NCI-H1436 (cell line): ENCODE measurements around the gene PIAS2.
"Not testable (repeated sequence)": the region's sequence is repeated elsewhere in the genome, so short reads cannot be mapped to it uniquely, and the experiment has no call there.

Source experiments
- DNase-seq: peaks from one replicate; lab custom pipeline; 2025; lab: John Stamatoyannopoulos, UW

PIAS2 gene, protein sequence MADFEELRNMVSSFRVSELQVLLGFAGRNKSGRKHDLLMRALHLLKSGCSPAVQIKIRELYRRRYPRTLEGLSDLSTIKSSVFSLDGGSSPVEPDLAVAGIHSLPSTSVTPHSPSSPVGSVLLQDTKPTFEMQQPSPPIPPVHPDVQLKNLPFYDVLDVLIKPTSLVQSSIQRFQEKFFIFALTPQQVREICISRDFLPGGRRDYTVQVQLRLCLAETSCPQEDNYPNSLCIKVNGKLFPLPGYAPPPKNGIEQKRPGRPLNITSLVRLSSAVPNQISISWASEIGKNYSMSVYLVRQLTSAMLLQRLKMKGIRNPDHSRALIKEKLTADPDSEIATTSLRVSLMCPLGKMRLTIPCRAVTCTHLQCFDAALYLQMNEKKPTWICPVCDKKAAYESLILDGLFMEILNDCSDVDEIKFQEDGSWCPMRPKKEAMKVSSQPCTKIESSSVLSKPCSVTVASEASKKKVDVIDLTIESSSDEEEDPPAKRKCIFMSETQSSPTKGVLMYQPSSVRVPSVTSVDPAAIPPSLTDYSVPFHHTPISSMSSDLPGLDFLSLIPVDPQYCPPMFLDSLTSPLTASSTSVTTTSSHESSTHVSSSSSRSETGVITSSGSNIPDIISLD

DNA sequence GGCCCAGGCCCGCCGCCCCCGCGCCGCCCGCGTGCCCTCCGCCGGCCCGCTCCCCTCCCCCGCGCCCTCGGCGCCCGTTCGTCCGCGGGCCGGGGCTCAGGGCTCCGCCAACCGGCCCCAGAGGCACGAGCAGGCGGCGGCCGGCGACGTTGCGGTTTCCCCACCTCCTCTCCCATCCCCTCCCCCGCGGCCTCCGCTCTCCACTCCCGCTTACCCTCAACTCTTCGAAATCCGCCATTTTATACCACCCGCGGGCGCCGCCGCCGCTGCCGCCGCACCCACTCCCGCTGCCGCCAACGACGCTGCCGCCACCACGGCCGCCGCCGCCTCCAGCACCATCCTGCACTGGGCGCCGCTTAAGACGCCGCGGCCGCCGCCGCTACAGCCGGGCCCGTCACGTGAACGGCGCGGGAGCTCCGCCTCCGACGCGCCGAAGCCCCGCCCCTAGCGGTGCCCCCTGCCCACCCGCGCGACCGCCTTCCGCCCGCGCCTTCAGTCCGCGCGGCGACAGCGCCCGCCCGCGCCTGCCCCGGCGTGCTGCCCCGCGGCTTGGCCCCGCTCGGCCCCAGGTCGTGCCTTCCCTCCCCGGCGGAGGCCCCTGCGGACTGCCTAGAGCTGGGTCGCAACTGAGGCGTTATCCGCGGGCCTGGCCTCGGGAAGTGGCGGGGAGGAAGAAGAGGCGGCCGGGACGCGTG, at the start of gene PIAS2, which contains the start of gene KATNAL2:
Gene PIAS2, minus strand, starts transcription at position 400 of the 695 bp plus-strand sequence. Its CDS starts 162 bp downstream, at position 238.
Gene KATNAL2, plus strand, starts transcription at position 495 of the 695 bp plus-strand sequence. CDS start 29,271 bp downstream, outside the sequence.
- peak; percentile 79 for DNase-seq

DNA sequence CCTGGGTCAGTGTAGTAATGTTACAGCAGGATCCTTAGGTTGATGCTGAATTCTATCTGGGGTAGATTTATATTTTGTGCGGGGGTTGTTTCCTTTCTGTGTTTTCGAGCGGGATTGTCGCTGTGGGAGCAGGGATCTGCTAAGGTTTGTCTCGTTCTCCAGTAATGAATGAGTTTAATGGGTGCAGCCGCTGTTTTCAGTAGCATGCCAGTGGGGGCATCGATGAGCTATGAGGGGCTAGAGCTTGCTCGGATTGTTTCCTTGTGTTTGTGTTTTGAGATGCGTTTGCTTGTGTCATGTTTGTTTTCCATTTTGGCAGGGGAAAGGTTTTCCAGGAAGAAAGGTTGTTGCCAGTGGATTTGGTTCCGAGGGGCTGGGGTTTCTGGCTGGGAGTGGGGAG, 49.0 kb upstream of the PIAS2 start:
- not testable (repeated sequence) for DNase-seq

DNA sequence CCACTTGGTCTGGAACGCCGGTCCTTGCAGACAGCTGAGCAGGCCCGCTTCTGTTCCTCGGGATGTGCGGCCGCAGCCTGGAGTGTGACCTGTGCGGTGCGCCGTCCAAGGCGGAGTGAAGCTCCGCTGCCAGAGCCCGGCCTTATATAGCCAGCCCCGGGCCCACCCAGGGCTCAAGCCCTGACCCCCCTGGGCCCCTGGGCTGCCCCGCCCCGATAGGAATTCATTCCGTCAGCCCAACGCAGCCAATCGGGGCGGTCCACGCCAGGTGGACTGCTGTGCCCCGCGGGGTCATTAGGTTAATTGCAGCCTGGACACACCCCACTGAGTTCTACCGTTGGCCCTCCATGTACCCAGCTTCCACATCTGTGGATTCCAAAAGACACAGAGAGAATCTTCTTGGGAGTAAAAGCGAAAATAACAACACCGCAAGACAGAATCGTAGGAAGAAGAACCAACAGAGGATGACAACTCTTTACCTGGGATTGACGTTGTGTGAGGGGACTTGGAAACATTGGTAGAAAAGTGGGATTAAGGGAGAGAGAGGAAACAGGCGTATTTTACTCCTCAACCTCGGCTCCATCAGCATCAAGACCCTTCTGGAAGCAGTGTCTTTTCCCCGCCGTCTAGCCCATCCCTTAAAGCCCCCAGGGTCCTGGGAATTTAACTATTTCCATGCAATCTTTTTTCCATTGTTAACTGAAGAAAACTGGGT, 47.4 kb upstream of the PIAS2 start:
- not testable (repeated sequence) for DNase-seq

DNA sequence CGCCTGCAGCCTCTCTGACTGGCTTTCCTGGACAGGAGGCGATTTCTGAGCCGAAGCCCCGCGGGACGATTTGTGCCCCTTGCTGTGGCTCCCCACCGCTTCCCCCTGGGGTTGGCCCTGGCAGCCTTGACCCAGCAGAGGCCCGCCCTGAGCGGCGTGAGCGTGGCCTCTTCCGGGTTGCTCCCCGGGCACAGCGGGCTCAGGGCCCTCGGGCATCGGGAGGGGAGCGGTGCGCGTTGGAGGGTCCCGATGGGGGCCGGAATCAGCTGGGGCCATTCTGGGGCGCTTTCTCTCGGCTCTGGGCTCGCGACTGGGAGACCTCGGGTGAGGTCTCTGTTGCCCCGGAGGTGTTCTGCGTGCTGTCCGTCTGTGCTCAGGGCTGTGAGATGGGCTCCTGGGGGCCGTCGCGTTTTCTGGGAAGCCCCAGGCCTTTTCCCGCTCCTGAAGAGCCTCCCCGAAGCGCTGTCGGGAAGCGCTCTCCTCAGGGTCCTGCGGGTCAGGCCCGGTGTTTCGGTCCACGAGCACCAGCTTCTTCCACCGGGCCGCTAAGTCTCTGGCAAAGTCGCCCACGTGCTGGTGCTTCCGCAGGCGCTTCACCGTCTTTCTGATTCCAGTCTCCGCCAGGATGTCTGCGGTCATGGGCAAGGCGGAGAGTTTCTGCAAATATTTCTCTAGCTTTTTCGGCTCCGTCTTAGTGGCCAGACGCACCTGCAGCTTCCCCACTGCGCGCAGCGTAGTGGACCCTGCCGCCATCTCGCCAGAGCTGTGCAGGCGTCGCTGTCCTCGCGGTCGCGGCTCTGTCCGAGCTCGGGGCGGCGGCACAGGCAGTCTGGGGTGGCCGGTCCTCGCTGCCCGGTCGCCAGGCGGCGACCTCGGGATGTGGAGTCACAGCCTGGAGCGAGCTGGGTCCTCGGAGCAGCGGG, 46.6 kb upstream of the PIAS2 start:
- not testable (repeated sequence) for DNase-seq

DNA sequence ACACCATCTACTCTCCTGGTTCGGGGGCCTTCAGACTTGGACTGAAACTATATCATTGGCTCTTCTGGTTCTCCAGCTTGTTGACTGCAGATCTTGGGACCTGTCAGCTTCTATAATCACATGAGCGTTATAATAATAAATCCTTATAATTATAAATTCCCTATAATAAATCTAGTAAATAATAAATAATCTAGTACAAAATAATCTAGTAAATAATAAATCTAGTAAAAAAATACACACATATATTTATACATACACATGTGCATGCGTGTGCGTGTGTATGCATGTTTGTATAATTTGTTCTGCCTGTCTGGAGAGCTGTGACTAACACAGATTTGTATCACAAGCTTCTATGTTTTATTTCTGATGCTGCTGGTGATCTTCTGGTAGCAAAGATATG, 40.9 kb upstream of the PIAS2 start:
- no peak for DNase-seq

DNA sequence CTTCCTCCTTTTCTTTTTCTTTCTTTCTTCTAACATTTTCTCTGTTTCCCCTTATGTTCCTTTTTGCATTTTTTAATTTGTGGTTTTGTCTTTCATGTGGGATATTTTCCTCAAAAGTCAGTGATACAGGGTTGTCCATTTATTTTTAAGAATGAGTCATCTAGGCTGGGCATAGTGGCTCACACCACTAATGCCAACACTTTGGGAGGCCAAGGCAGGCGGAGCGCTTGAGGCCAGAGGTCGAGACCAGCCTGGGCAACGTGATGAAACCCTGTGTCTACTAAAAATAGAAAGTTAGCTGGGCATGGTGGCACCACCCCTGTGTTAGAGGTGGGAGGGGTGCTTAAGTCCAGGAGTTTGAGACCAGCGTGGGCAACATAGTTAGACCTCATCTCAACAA, 35.9 kb upstream of the PIAS2 start:
- DNase-seq: no peak

DNA sequence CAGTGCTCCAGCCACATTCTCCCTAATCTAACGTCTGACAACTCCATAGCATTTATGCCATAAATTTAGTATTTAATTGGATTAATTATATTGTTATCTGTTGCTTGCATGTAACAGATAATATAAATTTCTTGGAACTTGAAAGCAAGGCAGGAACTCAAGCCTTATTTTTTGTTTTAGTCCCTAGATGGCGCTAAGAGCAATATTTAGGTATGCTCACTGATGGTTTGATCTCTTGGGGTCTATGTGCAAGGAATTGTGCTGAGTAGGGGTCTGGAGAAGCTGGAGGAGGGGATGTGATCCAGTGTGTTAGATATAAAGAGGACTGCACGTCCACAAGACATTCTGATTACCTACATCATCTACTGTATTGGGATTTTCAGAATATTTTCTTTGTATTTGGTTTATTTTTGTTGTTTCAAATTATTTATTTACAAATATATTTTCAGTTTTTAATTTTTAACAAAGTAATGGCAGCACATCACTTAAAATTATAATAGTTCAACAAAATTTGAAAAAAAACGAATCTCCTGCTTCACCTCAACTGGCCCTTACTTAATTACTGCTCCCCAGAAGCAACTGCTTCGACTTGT, 32.9 kb upstream of the PIAS2 start:
- DNase-seq: peak; percentile 11

DNA sequence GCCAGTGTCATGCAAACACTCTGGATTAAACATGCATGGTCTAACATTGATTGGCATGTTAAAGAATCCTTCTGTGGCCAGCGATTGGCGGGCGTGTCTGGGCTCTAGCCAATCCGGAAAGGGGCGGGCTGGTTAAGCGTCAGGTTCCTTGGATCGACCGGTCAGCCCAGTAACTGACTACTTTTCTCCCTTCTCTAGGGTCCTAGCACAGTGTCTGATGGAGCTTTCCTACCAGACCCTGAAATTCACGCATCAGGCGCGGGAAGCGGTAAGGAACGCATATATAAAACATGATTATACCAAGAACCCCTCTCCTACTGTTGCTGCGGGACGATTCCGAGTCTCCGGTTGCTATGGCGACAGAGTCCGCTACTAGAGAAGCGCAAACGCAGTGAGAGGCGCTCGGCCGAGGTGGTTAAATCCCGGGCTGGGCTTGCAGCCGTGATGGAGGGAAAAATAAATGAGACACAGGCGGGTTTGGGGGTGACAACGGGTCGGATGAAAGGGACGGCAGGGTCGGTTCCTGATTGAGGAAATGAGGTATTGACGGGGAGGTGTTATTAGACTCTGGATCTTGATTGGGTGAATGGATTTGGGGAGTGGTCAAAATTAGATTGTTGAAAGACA, 29.5 kb upstream of the PIAS2 start:
- DNase-seq: no peak

DNA sequence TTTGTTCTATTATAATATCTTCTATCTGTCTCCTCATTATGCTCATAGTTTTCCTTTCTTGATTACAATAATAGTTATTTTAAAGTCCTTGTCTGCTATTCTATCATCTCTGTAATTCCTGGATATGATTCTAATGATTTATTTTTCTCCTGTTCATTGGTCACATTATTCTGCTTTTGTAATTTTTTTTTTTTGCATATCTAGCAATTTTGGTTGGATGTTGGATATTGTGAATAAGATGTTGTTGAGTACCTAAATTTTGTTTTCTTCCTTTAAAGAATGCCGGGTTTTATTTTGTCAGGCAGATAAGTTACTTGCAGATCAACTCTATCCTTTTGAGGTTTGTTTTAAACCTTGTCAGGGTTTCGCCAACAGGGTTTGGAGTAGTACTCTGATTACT, 25.3 kb upstream of the PIAS2 start:
- DNase-seq: no peak

DNA sequence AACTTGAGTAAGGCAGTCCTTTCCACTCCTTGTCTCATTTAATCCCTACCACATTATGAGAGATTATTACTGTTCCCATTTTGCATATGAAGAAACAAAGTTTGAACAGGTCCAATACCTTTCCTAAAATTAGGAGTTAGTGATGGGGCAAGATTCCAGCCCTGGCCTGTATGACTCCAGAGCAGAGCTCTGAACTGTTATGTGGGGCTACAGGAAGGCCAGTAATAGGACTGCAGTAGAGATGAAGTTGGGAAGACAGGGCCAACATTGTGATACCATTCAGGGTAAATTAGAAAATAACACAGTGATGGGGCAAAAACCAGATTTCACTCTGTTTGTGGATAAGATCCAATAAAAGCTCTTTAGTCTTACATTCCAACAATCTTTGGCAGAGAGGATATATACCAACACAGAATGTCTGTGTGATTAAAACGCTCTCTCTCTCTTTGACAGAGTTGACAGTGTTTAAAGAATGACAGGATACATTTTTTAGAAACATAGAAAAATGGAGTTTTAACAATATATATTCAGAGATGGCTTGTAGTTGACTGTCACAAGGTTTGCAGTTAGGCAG, 22.8 kb upstream of the PIAS2 start:
- DNase-seq: no peak

DNA sequence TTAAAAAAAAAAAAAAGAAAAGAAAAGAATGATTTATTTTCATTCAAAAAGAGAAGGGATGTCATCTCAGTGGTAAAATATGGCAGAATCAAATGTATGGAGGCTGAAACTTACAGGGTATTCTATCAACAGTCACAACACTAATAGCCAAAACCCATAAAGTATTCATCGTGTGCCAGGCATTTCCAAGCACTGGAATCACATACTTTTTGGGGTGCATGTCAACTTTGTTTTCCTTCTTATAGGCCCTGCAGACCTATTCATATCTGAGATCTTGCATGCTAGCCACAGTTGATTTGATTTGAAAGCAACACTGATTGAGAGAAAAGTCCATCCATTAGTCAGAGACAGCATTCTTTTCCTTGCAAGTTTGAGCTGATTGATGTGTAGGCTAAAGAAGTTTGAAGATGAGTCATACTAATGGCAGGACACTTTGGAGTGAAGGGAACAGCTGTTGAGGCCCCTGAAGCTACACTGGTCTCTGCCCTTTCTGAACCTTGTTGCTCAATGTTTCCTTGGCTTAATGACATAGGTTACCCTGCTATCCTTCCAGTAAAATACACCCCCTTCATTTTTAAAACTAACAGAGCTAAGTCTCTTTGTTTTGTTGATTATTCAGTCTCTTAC, 22.1 kb upstream of the PIAS2 start:
- no peak for DNase-seq

DNA sequence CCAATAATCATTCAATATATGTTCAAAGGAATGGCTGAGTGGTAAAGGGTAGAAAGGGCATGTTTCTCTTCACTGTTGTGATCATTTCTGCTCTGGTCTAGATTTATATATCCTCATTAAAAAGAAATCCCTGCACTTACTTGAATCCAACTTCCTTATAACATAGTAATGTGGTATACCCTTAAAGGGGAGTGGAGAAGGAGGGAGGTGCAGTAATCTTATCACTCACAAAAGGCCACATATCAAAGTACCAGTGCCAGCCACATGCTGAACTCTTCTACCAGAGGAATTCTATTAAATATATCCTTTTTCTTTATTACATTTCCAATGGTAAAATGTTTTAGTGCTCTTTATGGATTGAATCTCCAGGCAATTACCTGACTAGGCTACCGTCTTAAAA, 3.3 kb upstream of the PIAS2 start:
- no peak for DNase-seq

DNA sequence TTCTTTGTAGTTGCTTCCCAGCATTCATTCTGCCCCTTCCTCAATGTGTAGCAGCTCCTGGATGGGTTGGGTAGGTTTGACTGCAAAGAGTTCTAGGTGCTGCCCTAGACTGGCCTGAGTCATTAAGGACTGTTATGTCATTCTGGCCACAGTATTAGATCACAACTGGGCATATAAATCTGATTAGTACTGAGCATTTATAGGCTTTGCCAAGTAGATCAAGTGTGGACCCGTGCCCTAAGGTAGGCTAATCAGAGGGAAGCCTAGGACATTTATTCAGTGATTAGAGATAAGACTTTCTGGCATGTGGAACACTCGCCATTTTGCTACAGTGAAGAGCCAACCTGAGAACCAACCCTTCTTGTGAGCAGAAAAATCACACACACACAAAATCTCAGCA, 2.8 kb upstream of the PIAS2 start:
- DNase-seq: no peak

DNA sequence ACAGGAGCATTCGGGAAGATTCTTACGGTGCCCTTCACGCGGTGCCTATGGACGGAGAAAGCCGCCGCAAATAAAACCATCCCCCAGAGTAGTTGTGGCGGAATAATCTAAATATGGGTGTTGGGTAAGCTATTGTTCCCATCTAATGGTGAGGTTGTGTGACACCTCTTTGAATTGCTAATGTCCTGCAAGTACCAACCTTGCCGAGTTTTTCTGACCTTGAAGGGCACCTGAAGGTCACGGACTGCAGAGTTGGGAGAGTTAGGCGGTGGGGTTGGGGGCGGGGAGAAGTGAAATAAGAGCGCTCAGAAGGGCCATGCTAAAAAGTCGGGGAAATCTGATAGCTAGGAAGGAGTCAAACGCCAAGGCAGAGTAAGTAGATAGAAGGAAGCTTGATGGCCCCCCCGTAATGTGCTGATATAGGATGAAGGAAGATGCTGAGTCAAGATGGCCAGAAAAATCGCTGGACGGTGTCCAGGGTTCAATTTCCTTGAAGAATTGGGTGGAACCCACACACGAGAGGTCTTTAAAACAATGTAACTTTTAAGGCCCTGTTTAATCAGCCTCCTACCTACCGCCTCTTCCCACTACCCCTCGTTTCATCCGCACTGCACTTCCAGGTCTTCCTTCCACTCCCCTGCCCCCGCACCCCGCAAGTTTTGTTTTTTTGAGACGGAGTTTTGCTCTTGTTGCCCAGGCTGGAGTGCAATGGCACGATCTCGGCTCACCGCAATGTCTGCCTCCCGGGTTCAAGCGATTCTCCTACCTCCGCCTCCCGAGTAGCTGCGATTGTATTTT, 695 bp upstream of the PIAS2 start:
- no peak for DNase-seq

DNA sequence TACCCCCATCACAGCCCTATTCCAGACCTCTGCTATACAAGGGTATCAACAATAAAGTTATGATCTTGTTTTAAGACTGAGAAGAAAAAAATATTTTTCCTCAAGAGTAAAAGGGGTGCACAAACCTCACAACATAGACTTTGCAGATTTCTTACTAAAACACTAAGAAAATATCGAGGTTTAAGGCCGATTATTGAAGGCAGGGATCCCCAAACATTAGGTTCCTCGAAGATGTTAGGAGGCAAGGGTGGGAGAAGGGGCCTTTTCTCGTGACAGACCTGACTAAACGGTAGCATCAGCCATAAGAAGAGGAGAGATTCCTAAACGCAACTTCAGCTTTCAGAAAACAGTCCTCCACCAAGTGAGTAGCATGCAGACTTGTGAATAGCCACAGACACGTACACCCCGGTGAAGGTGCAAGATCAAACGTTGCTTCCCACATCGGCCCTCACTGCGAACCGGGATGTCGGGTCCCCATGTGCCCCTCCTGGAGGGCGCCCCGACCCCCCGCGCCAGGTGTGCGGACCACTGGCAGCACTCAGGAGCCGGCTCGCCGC, 678 bp downstream of the PIAS2 start:
- no peak for DNase-seq

DNA sequence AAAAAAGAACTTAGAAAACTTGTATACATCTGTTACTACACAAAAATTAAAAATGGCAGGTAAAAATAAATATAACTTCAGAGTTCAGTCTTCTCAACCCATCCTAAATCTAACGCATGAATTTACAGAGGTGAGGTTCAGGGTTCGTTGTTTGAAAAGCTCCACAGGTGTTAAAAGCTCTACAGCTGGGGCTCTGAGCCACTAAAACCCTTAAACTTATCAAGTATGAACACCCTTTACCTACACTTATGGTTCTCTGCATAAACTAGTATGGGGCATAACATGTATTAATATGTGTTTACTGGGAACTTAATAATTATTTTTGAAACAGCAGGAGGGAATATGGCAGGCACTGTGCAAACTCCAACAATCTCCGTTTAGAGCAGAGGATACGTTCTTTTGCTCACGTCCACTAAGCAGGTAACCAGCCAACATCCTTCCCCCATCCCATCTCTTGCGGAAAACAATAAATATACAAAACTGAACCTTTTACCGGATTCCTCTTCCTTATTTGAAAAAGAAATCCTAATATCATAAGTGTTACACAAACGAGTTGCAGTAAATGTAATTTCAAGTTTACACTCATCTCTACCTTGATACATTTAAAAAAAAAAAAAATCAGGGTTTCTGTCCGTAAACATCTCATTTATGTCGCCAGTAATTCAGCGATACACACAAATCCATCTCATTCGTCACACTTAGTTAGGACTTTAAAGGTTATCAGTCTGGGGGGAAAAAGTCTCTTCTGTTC, 1.3 kb downstream of the PIAS2 start:
- no peak for DNase-seq

DNA sequence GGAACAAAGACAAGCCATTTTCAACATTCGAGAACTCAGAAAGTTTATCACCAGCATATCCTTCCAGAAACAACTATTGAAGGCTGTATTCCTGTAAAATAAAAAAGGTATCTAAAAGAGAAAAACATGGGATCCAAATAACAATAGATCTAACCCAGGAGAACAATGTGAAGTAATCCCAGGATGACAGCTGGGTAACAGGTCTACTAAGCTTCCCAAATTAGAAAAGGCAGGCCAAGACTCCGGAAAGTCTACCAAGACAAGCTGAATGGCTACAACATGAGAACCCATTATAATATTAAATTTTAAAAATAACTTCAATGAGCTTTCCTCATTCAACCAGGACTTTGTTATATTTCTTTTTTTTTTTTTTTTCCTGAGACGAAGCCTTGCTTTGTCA, 6.5 kb downstream of the PIAS2 start:
- DNase-seq: no peak

DNA sequence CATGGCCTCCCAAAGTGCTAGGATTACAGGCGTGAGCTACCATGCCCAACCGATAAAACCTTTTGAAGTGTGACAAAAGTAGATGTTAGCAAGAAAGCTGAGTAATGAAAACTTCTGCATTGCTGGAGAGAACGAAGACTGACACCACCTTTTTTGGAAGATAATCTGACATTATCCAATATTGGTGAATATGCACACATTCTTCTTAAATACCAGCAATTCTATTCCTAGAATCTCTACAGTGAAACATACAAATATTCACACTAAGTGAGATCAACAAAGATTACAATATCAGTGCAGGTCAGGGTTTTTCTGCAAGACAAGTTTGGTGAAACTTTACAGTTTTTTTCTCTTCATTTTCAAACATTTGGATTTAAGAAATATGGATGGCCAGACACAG, 7.8 kb downstream of the PIAS2 start:
- DNase-seq: no peak
